WTC11 (cell line): Measurements from ENCODE around the gene CTNNA1. TPM values are rescaled to one million over a fixed set of nuclear protein-coding genes. Genes with fewer than 3 reads are reported as not detected.

Source experiments
- ATAC-seq: fragments of 200-7000 bp; cut with Tn5 transposase; 2 replicates; pipeline ENCODE4 v1.10.0; 2021; ENCODE audit warnings: mild to moderate bottlenecking, moderate library complexity
- Bru-seq: library from RNA; stranded (reverse); fragments of 400-500 nt; gene quantifications from one replicate; lab custom pipeline; 2021; lab: Mats Ljungman, UMichigan
- CTCF ChIA-PET: fragments of 300-600 bp; sonication (Branson Sonifier 250); formaldehyde crosslinking; loops from one replicate; lab custom pipeline; 2021; ENCODE audit warnings: antibody characterized with exemption; lab: Charles Lee
- POLR2A ChIA-PET: fragments of 350-600 bp; sonication (Branson Sonifier 250); formaldehyde crosslinking; loops from one replicate; lab custom pipeline; 2021; ENCODE audit warnings: antibody characterized with exemption; lab: Charles Lee
- DNase-seq: peaks from one replicate; pipeline ENCODE4 v3.0.0; 2021; ENCODE audit warnings: low spot score
- H3K27ac Mint-ChIP-seq: 2 replicates; pipeline ENCODE4 v1.8.0; 2021; ENCODE audit warnings: mixed read lengths
- H3K27me3 Mint-ChIP-seq: 2 replicates; pipeline ENCODE4 v1.8.0; 2021; ENCODE audit warnings: low read depth, mild to moderate bottlenecking, moderate library complexity, mixed read lengths
- H3K36me3 Mint-ChIP-seq: 2 replicates; pipeline ENCODE4 v1.8.0; 2021; ENCODE audit warnings: mixed read lengths
- H3K4me1 Mint-ChIP-seq: 2 replicates; pipeline ENCODE4 v1.8.0; 2022; ENCODE audit warnings: mixed read lengths
- H3K4me3 Mint-ChIP-seq: 2 replicates; pipeline ENCODE4 v1.8.0; 2021; ENCODE audit warnings: mild to moderate bottlenecking, moderate library complexity, mixed read lengths
- H3K9me3 Mint-ChIP-seq: 2 replicates; pipeline ENCODE4 v1.8.0; 2021; ENCODE audit warnings: mixed read lengths
- CREB1 ChIP-seq: sonication (generic); formaldehyde crosslinking; IDR thresholded peaks from 2 replicates; pipeline ENCODE4 v1.8.0; 2023; ENCODE audit warnings: mild to moderate bottlenecking, missing genetic modification reagents
- CREM ChIP-seq: sonication (generic); formaldehyde crosslinking; IDR thresholded peaks from 2 replicates; pipeline ENCODE4 v1.8.1; 2022; ENCODE audit warnings: mild to moderate bottlenecking, missing genetic modification reagents, moderate library complexity
- E2F1 ChIP-seq: sonication (generic); formaldehyde crosslinking; IDR thresholded peaks from 2 replicates; pipeline ENCODE4 v1.8.0; 2022; ENCODE audit warnings: mild to moderate bottlenecking, missing genetic modification reagents
- E2F5 ChIP-seq: sonication (generic); formaldehyde crosslinking; IDR thresholded peaks from 2 replicates; pipeline ENCODE4 v1.8.1; 2022; ENCODE audit warnings: mild to moderate bottlenecking, moderate library complexity, missing genetic modification reagents
- ELF4 ChIP-seq: sonication (generic); formaldehyde crosslinking; IDR thresholded peaks from 2 replicates; pipeline ENCODE4 v1.8.1; 2022; ENCODE audit warnings: low read depth, mild to moderate bottlenecking, moderate library complexity, missing genetic modification reagents
- ESRRA ChIP-seq: sonication (generic); formaldehyde crosslinking; IDR thresholded peaks from 2 replicates; pipeline ENCODE4 v1.8.1; 2022; ENCODE audit warnings: mild to moderate bottlenecking, missing genetic modification reagents, borderline replicate concordance
- FOXP4 ChIP-seq: sonication (generic); formaldehyde crosslinking; IDR thresholded peaks from 2 replicates; pipeline ENCODE4 v1.8.0; 2022; ENCODE audit warnings: mild to moderate bottlenecking, missing genetic modification reagents
- HMGXB4 ChIP-seq: sonication (generic); formaldehyde crosslinking; IDR thresholded peaks from 2 replicates; pipeline ENCODE4 v1.8.1; 2023; ENCODE audit warnings: mild to moderate bottlenecking, moderate library complexity, missing genetic modification reagents
- IRF1 ChIP-seq: sonication (generic); formaldehyde crosslinking; IDR thresholded peaks from 2 replicates; pipeline ENCODE4 v1.8.0; 2023; ENCODE audit warnings: missing genetic modification reagents
- JAZF1 ChIP-seq: fragments of 250-450 bp; sonication (Bioruptor Pico); IDR thresholded peaks from 2 replicates; pipeline ENCODE4 v1.9.0; 2021; ENCODE audit warnings: moderate library complexity, mild to moderate bottlenecking, inconsistent platforms
- MYBL2 ChIP-seq: sonication (generic); formaldehyde crosslinking; IDR thresholded peaks from 2 replicates; pipeline ENCODE4 v1.8.1; 2023; ENCODE audit warnings: mild to moderate bottlenecking, moderate library complexity, missing genetic modification reagents
- RORB ChIP-seq: fragments of 250-450 bp; sonication (Bioruptor Pico); IDR thresholded peaks from 2 replicates; pipeline ENCODE4 v1.9.0; 2021; ENCODE audit warnings: mild to moderate bottlenecking
- SP1 ChIP-seq: sonication (generic); formaldehyde crosslinking; conservative IDR thresholded peaks from 2 replicates; pipeline ENCODE4 v1.8.1; 2022; ENCODE audit warnings: missing genetic modification reagents
- TEAD1 ChIP-seq: sonication (generic); formaldehyde crosslinking; IDR thresholded peaks from 2 replicates; pipeline ENCODE4 v1.8.0; 2022; ENCODE audit warnings: mild to moderate bottlenecking, missing genetic modification reagents
- TEAD4 ChIP-seq: sonication (generic); formaldehyde crosslinking; IDR thresholded peaks from 2 replicates; pipeline ENCODE4 v1.8.0; 2022; ENCODE audit warnings: mild to moderate bottlenecking, missing genetic modification reagents
- ZMAT4 ChIP-seq: fragments of 250-450 bp; sonication (Bioruptor Pico); IDR thresholded peaks from 2 replicates; pipeline ENCODE4 v1.9.0; 2021; ENCODE audit warnings: mild to moderate bottlenecking
- ZNF232 ChIP-seq: sonication (generic); formaldehyde crosslinking; IDR thresholded peaks from 2 replicates; pipeline ENCODE4 v1.8.0; 2022; ENCODE audit warnings: mild to moderate bottlenecking, missing genetic modification reagents
- ZNF671 ChIP-seq: fragments of 250-450 bp; sonication (Bioruptor Pico); IDR thresholded peaks from 2 replicates; pipeline ENCODE4 v1.8.0; 2021; ENCODE audit warnings: mild to moderate bottlenecking
- long read RNA-seq, 3 experiments: library from RNA in 1 of 3; library from capped mRNA in 1 of 3; library from polyadenylated mRNA in 1 of 3; unstranded in 2 of 3; stranded (forward) in 1 of 3; transcript quantifications; one replicate each; pipeline ENCODE4 v2.0.0, GENCODE V29; 2021
- total RNA-seq: library from RNA; stranded (reverse); gene quantifications from 3 replicates; pipeline ENCODE4 v1.2.3, GENCODE V29; 2021
- TF ChIP-seq, protein P1 (sequence below): sonication (generic); formaldehyde crosslinking; IDR thresholded peaks from 2 replicates; pipeline ENCODE4 v1.8.1; 2023; ENCODE audit warnings: mild to moderate bottlenecking, missing genetic modification reagents
- TF ChIP-seq, protein P2 (sequence below): fragments of 250-450 bp; sonication (Bioruptor Pico); IDR thresholded peaks from 2 replicates; pipeline ENCODE4 v1.9.0; 2021; ENCODE audit warnings: mild to moderate bottlenecking
- TF ChIP-seq, protein P3 (sequence below): sonication (generic); formaldehyde crosslinking; IDR thresholded peaks from 2 replicates; pipeline ENCODE4 v1.8.0; 2022; ENCODE audit warnings: mild to moderate bottlenecking, missing genetic modification reagents

The CTNNA1 gene
- total RNA-seq (297 to 309 TPM (median 309 TPM) in 3 replicates), Bru-seq, nascent RNA (percentile 85 among the genes with signal in this experiment)
- long read RNA-seq, experiment 1, transcript CTNNA1-230 (17 exons, 2,741 nt), result minor isoform, 5 of 1,515 reads
- long read RNA-seq, experiment 1, transcript CTNNA1-201 (18 exons, 3,756 nt), result major isoform, 1,157 of 1,515 reads
- long read RNA-seq, experiment 1, partial matches to known transcripts, result 241 of 1,515 reads
- long read RNA-seq, experiment 1, other reads (novel, unspliced or antisense), result 109 of 1,515 reads
- long read RNA-seq, experiment 2, transcript CTNNA1-236 (2 exons, 2,044 nt), result minor isoform, 7 of 364 reads
- long read RNA-seq, experiment 2, transcript CTNNA1-201 (18 exons, 3,756 nt), result major isoform, 97 of 364 reads
- long read RNA-seq, experiment 2, partial matches to known transcripts, result 238 of 364 reads
- long read RNA-seq, experiment 2, other reads (novel, unspliced or antisense), result 20 of 364 reads
- long read RNA-seq, experiment 3, transcript CTNNA1-201 (18 exons, 3,756 nt), result major isoform, 57 of 77 reads
- long read RNA-seq, experiment 3, partial matches to known transcripts, result 11 of 77 reads
- long read RNA-seq, experiment 3, other reads (novel, unspliced or antisense), result 7 of 77 reads

DNA sequence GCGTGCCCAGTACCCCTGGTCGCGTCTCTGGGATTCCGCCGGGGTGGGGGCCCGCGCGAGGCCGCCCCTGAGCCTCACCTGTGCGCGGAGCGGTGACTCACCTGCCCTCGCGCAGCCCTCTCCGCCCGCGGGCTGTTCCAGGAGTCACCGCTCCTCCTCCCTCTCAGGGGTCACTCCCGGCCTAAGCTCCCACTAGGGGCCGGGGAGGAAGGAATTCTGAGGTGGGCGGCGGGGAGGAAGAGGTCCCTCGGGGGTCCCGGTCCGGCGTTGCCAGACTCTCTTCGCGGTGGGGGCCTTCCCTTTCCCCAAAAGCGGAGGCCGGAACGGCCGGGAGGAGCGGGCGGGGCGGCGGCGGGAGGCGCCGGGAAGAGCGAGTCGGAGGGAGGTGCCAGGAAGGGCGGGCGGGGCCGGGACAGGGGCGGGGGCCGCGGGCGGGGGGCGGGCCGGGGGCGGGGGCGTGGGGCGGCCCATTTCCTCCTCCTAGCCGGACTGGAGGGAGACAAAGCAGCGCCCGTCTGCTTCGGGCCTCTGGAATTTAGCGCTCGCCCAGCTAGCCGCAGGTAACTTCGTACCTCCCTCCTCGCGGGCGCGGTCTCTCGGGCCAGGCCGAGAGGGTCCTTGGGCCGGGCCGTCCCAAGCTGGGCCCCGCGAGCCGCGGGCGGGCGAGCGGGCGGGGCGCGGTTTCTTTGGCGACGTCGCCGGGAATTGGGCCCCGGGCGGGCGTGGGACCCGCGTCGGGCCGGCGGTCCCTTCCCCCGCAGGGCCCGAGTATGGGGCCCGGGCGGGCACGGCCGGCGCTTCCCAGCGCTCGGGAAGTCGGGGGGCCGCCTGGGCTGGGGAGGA lies at the start of gene CTNNA1:
CTNNA1 (plus strand) TSS at position 475 of the 843 bp plus-strand sequence. CDS start 28,500 bp downstream, outside the sequence.
- 0 out of 2 replicates have a peak, but pooled peaks have one; percentile 47 for TF ChIP-seq E2F5 (CRISPR knock-in tag)
- no peak for TF ChIP-seq TEAD4 (CRISPR knock-in tag)
- TF ChIP-seq, protein P1, sequence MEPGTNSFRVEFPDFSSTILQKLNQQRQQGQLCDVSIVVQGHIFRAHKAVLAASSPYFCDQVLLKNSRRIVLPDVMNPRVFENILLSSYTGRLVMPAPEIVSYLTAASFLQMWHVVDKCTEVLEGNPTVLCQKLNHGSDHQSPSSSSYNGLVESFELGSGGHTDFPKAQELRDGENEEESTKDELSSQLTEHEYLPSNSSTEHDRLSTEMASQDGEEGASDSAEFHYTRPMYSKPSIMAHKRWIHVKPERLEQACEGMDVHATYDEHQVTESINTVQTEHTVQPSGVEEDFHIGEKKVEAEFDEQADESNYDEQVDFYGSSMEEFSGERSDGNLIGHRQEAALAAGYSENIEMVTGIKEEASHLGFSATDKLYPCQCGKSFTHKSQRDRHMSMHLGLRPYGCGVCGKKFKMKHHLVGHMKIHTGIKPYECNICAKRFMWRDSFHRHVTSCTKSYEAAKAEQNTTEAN (CRISPR knock-in tag), result 0 out of 2 replicates have a peak, but pooled peaks have one; percentile 30
- 0 out of 2 replicates have a peak, but pooled peaks have one; percentile 27 for TF ChIP-seq CREM (CRISPR knock-in tag)
- peak; percentile 12; the same call in 1 of the 2 replicates for TF ChIP-seq TEAD1 (CRISPR knock-in tag)
- no peak for TF ChIP-seq ZMAT4 (CRISPR knock-in tag)
- no peak for TF ChIP-seq E2F1 (CRISPR knock-in tag)
- TF ChIP-seq HMGXB4, result peak; percentile 32
- peak; percentile 39; the same call in 1 of the 2 replicates for TF ChIP-seq MYBL2
- 0 out of 2 replicates have a peak, but pooled peaks have one; percentile 53 for TF ChIP-seq ELF4
- TF ChIP-seq JAZF1 (CRISPR knock-in tag), result no peak
- TF ChIP-seq ZNF232 (CRISPR knock-in tag), result no peak
- no peak for TF ChIP-seq ESRRA (CRISPR knock-in tag)
- peak; percentile 68 for TF ChIP-seq SP1 (CRISPR knock-in tag)
- TF ChIP-seq, protein P2, sequence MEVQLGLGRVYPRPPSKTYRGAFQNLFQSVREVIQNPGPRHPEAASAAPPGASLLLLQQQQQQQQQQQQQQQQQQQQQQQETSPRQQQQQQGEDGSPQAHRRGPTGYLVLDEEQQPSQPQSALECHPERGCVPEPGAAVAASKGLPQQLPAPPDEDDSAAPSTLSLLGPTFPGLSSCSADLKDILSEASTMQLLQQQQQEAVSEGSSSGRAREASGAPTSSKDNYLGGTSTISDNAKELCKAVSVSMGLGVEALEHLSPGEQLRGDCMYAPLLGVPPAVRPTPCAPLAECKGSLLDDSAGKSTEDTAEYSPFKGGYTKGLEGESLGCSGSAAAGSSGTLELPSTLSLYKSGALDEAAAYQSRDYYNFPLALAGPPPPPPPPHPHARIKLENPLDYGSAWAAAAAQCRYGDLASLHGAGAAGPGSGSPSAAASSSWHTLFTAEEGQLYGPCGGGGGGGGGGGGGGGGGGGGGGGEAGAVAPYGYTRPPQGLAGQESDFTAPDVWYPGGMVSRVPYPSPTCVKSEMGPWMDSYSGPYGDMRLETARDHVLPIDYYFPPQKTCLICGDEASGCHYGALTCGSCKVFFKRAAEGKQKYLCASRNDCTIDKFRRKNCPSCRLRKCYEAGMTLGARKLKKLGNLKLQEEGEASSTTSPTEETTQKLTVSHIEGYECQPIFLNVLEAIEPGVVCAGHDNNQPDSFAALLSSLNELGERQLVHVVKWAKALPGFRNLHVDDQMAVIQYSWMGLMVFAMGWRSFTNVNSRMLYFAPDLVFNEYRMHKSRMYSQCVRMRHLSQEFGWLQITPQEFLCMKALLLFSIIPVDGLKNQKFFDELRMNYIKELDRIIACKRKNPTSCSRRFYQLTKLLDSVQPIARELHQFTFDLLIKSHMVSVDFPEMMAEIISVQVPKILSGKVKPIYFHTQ (CRISPR knock-in tag), result no peak
- TF ChIP-seq CREB1, result no peak
- TF ChIP-seq, protein P3, sequence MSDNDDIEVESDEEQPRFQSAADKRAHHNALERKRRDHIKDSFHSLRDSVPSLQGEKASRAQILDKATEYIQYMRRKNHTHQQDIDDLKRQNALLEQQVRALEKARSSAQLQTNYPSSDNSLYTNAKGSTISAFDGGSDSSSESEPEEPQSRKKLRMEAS (CRISPR knock-in tag), result 0 out of 2 replicates have a peak, but pooled peaks have one; percentile 25
- TF ChIP-seq IRF1 (CRISPR knock-in tag), result no peak
- TF ChIP-seq FOXP4 (CRISPR knock-in tag), result 0 out of 2 replicates have a peak, but pooled peaks have one; percentile 51
- TF ChIP-seq RORB, result no peak
- no peak for TF ChIP-seq ZNF671 (CRISPR knock-in tag)
- Mint-ChIP-seq H3K27ac (peak within 1 kb of the TSS; percentile 98), H3K9me3 (peaks cover 9% of the 10 kb centered on the region), H3K36me3 (peaks cover 21% of the 10 kb centered on the region), H3K27me3 (no peaks in the 10 kb centered on the region), H3K4me1 (peaks cover 35% of the 10 kb centered on the region), H3K4me3 (peak within 1 kb of the TSS; percentile 86)
- ChIA-PET CTCF (interaction anchor here (0.7 to 2.7 kb wide), 7 partner anchors 10 to 502 kb away, joined by 3 to 10 read pairs (median 5); no protein-coding TSS in a partner anchor), POLR2A (interaction anchor here (0.7 to 2.6 kb wide), 8 partner anchors 13 to 189 kb away, joined by 3 to 9 read pairs (median 4); partner anchors contain the start of gene HSPA9)
- ATAC-seq, result peak; percentile 81
- peak; percentile 87 for DNase-seq
